PFSK-1 (cell line): ENCODE measurements around the gene EHD3.

Source experiments
- FOXP2 ChIP-seq: optimal IDR thresholded peaks from 2 replicates; pipeline ENCODE3; 2011; ENCODE audit warnings: borderline replicate concordance, control low read depth, inconsistent platforms; ENCODE audit not compliant: insufficient read depth; ENCODE audit errors: extremely low read length, extremely low read depth
- POLR2AphosphoS5 ChIP-seq: IDR thresholded peaks from 2 replicates; pipeline ENCODE4 v1.6.1; 2012; ENCODE audit warnings: low read depth, mild to moderate bottlenecking, control low read depth, low read length, moderate library complexity
- SIN3A ChIP-seq: IDR thresholded peaks from 2 replicates; pipeline ENCODE4 v1.6.1; 2012; ENCODE audit warnings: mild to moderate bottlenecking, low read length, moderate library complexity, borderline replicate concordance; ENCODE audit not compliant: insufficient read depth
- TAF1 ChIP-seq: IDR thresholded peaks from 2 replicates; pipeline ENCODE4 v1.6.1; 2012; ENCODE audit warnings: low read length, control low read depth, borderline replicate concordance; ENCODE audit not compliant: insufficient read depth

GRCh38 chr2:31284107-31284506, 50.2 kb downstream of the EHD3 start:
- TF ChIP-seq POLR2AphosphoS5 (no peak), SIN3A (no peak), TAF1 (no peak), FOXP2 (no peak)
